HEK293 (cell line): ENCODE results near the gene ACTG2.
"Not testable (repeated sequence)": the region's sequence is repeated elsewhere in the genome, so short reads cannot be mapped to it uniquely, and the experiment has no call there.

Experiments used
- CTCF ChIA-PET: fragments of 350-600 bp; formaldehyde crosslinking; extraction: SDS; loops from one replicate; lab custom pipeline; 2021; ENCODE audit warnings: antibody characterized with exemption; lab: Yijun Ruan, JAX
- POLR2A ChIA-PET: fragments of 300-600 bp; formaldehyde crosslinking; extraction: SDS; loops from one replicate; lab custom pipeline; 2020; ENCODE audit warnings: antibody characterized with exemption, inconsistent platforms; lab: Yijun Ruan, JAX
- H3K27ac ChIP-seq: fragments of 200-500 bp; sonication (Bioruptor generic); 2 replicates; pipeline ENCODE4 v1.5.1; 2014; ENCODE audit warnings: low read depth, low read length, control low read depth, inconsistent platforms; ENCODE audit errors: extremely low read depth
- H3K36me3 ChIP-seq, 2 experiments: fragments of 200-500 bp in 1 of 2; sonication (Bioruptor generic) in 1 of 2; 1 replicate in 1 of 2; 2 replicates in 1 of 2; pipeline ENCODE4 v1.5.1; 2014 to 2017; ENCODE audit warnings: inconsistent platforms in 2 of 2, low read length in 2 of 2; ENCODE audit not compliant: control insufficient read depth in 2 of 2, insufficient read depth in 1 of 2
- H3K4me1 ChIP-seq: fragments of 200-500 bp; sonication (Bioruptor generic); 2 replicates; pipeline ENCODE4 v1.5.1; 2014; ENCODE audit warnings: mild to moderate bottlenecking, low read length, inconsistent platforms; ENCODE audit not compliant: control insufficient read depth, insufficient read depth
- H3K4me3 ChIP-seq: 2 replicates; pipeline ENCODE4 v1.5.1; 2011; ENCODE audit warnings: low read depth, mild to moderate bottlenecking, control low read depth, low read length, moderate library complexity
- H3K9me3 ChIP-seq: fragments of 200-500 bp; sonication (Bioruptor generic); 2 replicates; pipeline ENCODE4 v1.5.1; 2014; ENCODE audit warnings: low read depth, low read length, inconsistent platforms; ENCODE audit not compliant: control insufficient read depth, insufficient read depth
- ELK4 ChIP-seq: IDR thresholded peaks from 2 replicates; pipeline ENCODE4 v1.6.1; 2011; ENCODE audit warnings: mild to moderate bottlenecking, low read depth, low read length, borderline replicate concordance
- KLF8 ChIP-seq: fragments of 450-650 bp; formaldehyde crosslinking; IDR thresholded peaks from 2 replicates; pipeline ENCODE4 v1.5.1; 2016; ENCODE audit warnings: missing biosample characterization, missing genetic modification characterization
- PRDM1 ChIP-seq: fragments of 450-650 bp; formaldehyde crosslinking; IDR thresholded peaks from 2 replicates; pipeline ENCODE4; 2016; ENCODE audit warnings: missing biosample characterization, missing genetic modification characterization
- SALL2 ChIP-seq: fragments of 450-650 bp; formaldehyde crosslinking; IDR thresholded peaks from 2 replicates; pipeline ENCODE4 v1.5.0; 2017; ENCODE audit warnings: missing biosample characterization, mild to moderate bottlenecking, missing genetic modification characterization, borderline replicate concordance
- SP7 ChIP-seq: fragments of 450-650 bp; formaldehyde crosslinking; IDR thresholded peaks from 2 replicates; pipeline ENCODE4 v1.5.1; 2016; ENCODE audit warnings: missing biosample characterization, missing genetic modification characterization
- ZBTB17 ChIP-seq: fragments of 450-650 bp; formaldehyde crosslinking; IDR thresholded peaks from 2 replicates; pipeline ENCODE4 v1.5.1; 2016; ENCODE audit warnings: missing biosample characterization, missing genetic modification characterization
- ZBTB20 ChIP-seq: fragments of 450-650 bp; formaldehyde crosslinking; IDR thresholded peaks from 2 replicates; pipeline ENCODE4 v1.5.1; 2016; ENCODE audit warnings: missing biosample characterization, missing genetic modification characterization
- ZFHX2 ChIP-seq: fragments of 450-650 bp; formaldehyde crosslinking; conservative IDR thresholded peaks from 2 replicates; pipeline ENCODE4 v1.5.1; 2016; ENCODE audit warnings: missing biosample characterization, missing genetic modification characterization
- ZFP41 ChIP-seq: fragments of 450-650 bp; formaldehyde crosslinking; IDR thresholded peaks from 2 replicates; pipeline ENCODE4 v1.5.1; 2016; ENCODE audit warnings: missing biosample characterization, missing genetic modification characterization, borderline replicate concordance
- ZNF140 ChIP-seq: fragments of 450-650 bp; formaldehyde crosslinking; IDR thresholded peaks from 2 replicates; pipeline ENCODE4 v1.5.1; 2016; ENCODE audit warnings: missing biosample characterization, missing genetic modification characterization
- ZNF146 ChIP-seq: fragments of 450-650 bp; formaldehyde crosslinking; IDR thresholded peaks from 2 replicates; pipeline ENCODE4 v1.5.1; 2016; ENCODE audit warnings: missing biosample characterization, missing genetic modification characterization
- ZNF19 ChIP-seq: fragments of 450-650 bp; formaldehyde crosslinking; IDR thresholded peaks from 2 replicates; pipeline ENCODE4; 2016; ENCODE audit warnings: missing biosample characterization, missing genetic modification characterization, low read depth
- ZNF221 ChIP-seq: fragments of 450-650 bp; formaldehyde crosslinking; IDR thresholded peaks from 2 replicates; pipeline ENCODE4 v1.5.1; 2017; ENCODE audit warnings: missing biosample characterization, missing genetic modification characterization, borderline replicate concordance
- ZNF292 ChIP-seq: fragments of 450-650 bp; formaldehyde crosslinking; IDR thresholded peaks from 2 replicates; pipeline ENCODE4 v1.5.1; 2016; ENCODE audit warnings: low read depth, missing biosample characterization, missing genetic modification characterization, borderline replicate concordance
- ZNF362 ChIP-seq: fragments of 450-650 bp; formaldehyde crosslinking; IDR thresholded peaks from 2 replicates; pipeline ENCODE4 v1.5.1; 2016; ENCODE audit warnings: missing biosample characterization, missing genetic modification characterization
- ZNF366 ChIP-seq: fragments of 450-650 bp; formaldehyde crosslinking; conservative IDR thresholded peaks from 2 replicates; pipeline ENCODE4 v1.5.1; 2016; ENCODE audit warnings: missing biosample characterization, missing genetic modification characterization
- ZNF449 ChIP-seq: fragments of 450-650 bp; formaldehyde crosslinking; IDR thresholded peaks from 2 replicates; pipeline ENCODE4 v1.5.1; 2017; ENCODE audit warnings: missing biosample characterization, mild to moderate bottlenecking, missing genetic modification characterization, moderate library complexity
- ZNF510 ChIP-seq: fragments of 450-650 bp; formaldehyde crosslinking; IDR thresholded peaks from 2 replicates; pipeline ENCODE4 v1.5.1; 2018; ENCODE audit warnings: mild to moderate bottlenecking, missing genetic modification characterization, missing biosample characterization; ENCODE audit not compliant: insufficient replicate concordance
- ZNF585B ChIP-seq: fragments of 450-650 bp; formaldehyde crosslinking; IDR thresholded peaks from 2 replicates; pipeline ENCODE4 v1.5.1; 2016; ENCODE audit warnings: missing biosample characterization, missing genetic modification characterization
- ZNF692 ChIP-seq: fragments of 450-650 bp; formaldehyde crosslinking; IDR thresholded peaks from 2 replicates; pipeline ENCODE4 v1.5.1; 2016; ENCODE audit warnings: missing biosample characterization, missing genetic modification characterization
- ZNF747 ChIP-seq: fragments of 450-650 bp; formaldehyde crosslinking; IDR thresholded peaks from 2 replicates; pipeline ENCODE4 v1.5.1; 2016; ENCODE audit warnings: missing biosample characterization, missing genetic modification characterization
- ZSCAN16 ChIP-seq: fragments of 450-650 bp; formaldehyde crosslinking; IDR thresholded peaks from 2 replicates; pipeline ENCODE4 v1.5.1; 2016; ENCODE audit warnings: missing biosample characterization, missing genetic modification characterization

The ACTG2 gene

GRCh38 chr2:73870084-73870483 is 22.7 kb upstream of the ACTG2 start:
- Histone ChIP-seq H3K9me3 (no peaks in the 10 kb centered on the region), H3K36me3 (peaks cover 12 to 20% of the 10 kb centered on the region in 2 experiments), H3K4me3 (no peak overlapping the region), H3K4me1 (no peaks in the 10 kb centered on the region), H3K27ac (no peak overlapping the region)
- ChIA-PET CTCF (no interaction called here), POLR2A (no interaction called here)
- TF ChIP-seq ZNF19 (no peak), ZFHX2 (tag by site-specific recombination) (no peak), ZNF692 (tag by site-specific recombination) (0 out of 2 replicates have a peak, but pooled peaks have one; percentile 14), ZNF585B (tag by site-specific recombination) (no peak), ZNF449 (tag by site-specific recombination) (no peak), SALL2 (no peak)
- TF ChIP-seq, all 188 proteins: peak for 1

GRCh38 chr2:73877071-73877802 is 15.6 kb upstream of the ACTG2 start:
- POLR2A ChIA-PET = no interaction called here

GRCh38 chr2:73877984-73878383 is 14.8 kb upstream of the ACTG2 start:
- peak; percentile 96 for TF ChIP-seq ZNF146 (tag by site-specific recombination)
- CTCF ChIA-PET = not testable (repeated sequence)

More at GRCh38 chr2:73877071-73877802, 15.6 kb upstream of the ACTG2 start:
- H3K4me1 ChIP-seq = no peaks in the 10 kb centered on the region
- no peaks in the 10 kb centered on the region for H3K9me3 ChIP-seq
- no peaks in the 10 kb centered on the region for H3K36me3 ChIP-seq
- H3K27ac ChIP-seq = no peak overlapping the region
- CTCF ChIA-PET = no interaction called here
- no peak overlapping the region for H3K4me3 ChIP-seq
- TF ChIP-seq ZNF747 (tag by site-specific recombination) = no peak
- no peak for TF ChIP-seq ZNF221 (tag by site-specific recombination)
- TF ChIP-seq ZNF292 (tag by site-specific recombination) = no peak
- no peak for TF ChIP-seq KLF8

GRCh38 chr2:73885406-73885805 is 7.4 kb upstream of the ACTG2 start:
- ChIA-PET POLR2A (no interaction called here), CTCF (interaction anchor here (0.5 kb wide), 1 partner anchor 42 kb away, joined by 3 read pairs; no protein-coding TSS in a partner anchor)
- H3K4me1 ChIP-seq = no peaks in the 10 kb centered on the region
- no peak overlapping the region for H3K27ac ChIP-seq
- H3K36me3 ChIP-seq = no peaks in the 10 kb centered on the region
- H3K9me3 ChIP-seq = no peaks in the 10 kb centered on the region
- H3K4me3 ChIP-seq = no peak overlapping the region
- TF ChIP-seq PRDM1 (tag by site-specific recombination) (no peak), ZFP41 (tag by site-specific recombination) (no peak), SP7 (tag by site-specific recombination) (no peak), ZNF510 (tag by site-specific recombination) (no peak), ZNF366 (tag by site-specific recombination) (no peak), ZNF140 (tag by site-specific recombination) (no peak), ZNF362 (no peak), ZNF19 (no peak), ZBTB17 (tag by site-specific recombination) (no peak), ZSCAN16 (tag by site-specific recombination) (no peak), ZBTB20 (tag by site-specific recombination) (no peak), KLF8 (no peak), ELK4 (no peak)

More at GRCh38 chr2:73877984-73878383, 14.8 kb upstream of the ACTG2 start:
- H3K27ac ChIP-seq, H3K4me1 ChIP-seq, H3K36me3 ChIP-seq, H3K4me3 ChIP-seq, H3K9me3 ChIP-seq, POLR2A ChIA-PET: not testable (repeated sequence)
